Measurements from ENCODE around the gene DPH1. TPM values are rescaled to one million over a fixed set of nuclear protein-coding genes. Genes with fewer than 3 reads are reported as not detected.

The DPH1 gene
- total RNA-seq, 4 donors from 2014 or later = 23.5 to 33.7 (median 25.0) TPM

- TF ChIP-seq, protein P1, sequence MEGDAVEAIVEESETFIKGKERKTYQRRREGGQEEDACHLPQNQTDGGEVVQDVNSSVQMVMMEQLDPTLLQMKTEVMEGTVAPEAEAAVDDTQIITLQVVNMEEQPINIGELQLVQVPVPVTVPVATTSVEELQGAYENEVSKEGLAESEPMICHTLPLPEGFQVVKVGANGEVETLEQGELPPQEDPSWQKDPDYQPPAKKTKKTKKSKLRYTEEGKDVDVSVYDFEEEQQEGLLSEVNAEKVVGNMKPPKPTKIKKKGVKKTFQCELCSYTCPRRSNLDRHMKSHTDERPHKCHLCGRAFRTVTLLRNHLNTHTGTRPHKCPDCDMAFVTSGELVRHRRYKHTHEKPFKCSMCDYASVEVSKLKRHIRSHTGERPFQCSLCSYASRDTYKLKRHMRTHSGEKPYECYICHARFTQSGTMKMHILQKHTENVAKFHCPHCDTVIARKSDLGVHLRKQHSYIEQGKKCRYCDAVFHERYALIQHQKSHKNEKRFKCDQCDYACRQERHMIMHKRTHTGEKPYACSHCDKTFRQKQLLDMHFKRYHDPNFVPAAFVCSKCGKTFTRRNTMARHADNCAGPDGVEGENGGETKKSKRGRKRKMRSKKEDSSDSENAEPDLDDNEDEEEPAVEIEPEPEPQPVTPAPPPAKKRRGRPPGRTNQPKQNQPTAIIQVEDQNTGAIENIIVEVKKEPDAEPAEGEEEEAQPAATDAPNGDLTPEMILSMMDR (IDR thresholded peaks at IDR 0.05; ENCODE audit: low read depth) = no peak
These were observed 38.6 kb downstream of the DPH1 start for GRCh38 chr17:2068519-2069051.

DNA sequence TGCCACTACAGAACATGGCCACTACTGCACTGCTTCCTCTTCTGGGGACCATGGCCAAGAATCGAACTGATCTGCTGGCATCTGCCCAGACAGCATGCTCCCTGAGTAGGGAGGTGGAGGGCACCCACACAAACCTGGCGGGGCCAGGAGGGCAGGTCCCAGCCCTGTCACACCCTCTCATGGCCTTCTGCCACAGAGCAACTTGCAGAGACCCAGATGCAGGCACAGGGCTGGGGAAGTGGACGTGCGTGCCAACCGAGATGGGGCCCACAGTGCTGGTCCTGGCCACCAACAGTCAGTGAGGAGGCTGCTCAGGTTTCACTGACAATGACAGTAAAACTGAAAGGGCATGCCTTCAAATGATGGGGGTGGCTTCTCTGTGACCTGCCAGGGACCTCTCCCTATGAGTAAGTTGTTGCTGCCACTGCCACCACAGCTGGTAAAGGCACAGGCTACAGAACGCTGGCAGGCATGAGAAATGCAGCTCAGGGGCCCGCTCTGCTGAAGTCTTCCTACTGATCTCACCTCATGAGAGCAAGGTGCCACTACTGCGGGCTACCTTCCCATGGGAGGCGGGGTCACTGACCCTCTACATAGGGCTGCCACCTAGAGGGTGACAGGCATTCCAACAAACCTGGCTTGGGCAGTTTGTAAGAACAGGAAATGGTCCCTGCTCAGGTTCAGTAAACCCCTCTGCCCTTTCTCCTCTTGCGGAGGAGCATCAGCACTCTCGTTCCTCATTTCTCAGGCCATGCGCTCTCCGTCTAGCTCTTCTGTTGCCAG, 40.5 kb downstream of the DPH1 start:
- TF ChIP-seq, protein P1 (IDR thresholded peaks at IDR 0.05; ENCODE audit: low read depth) = no peak

DNA sequence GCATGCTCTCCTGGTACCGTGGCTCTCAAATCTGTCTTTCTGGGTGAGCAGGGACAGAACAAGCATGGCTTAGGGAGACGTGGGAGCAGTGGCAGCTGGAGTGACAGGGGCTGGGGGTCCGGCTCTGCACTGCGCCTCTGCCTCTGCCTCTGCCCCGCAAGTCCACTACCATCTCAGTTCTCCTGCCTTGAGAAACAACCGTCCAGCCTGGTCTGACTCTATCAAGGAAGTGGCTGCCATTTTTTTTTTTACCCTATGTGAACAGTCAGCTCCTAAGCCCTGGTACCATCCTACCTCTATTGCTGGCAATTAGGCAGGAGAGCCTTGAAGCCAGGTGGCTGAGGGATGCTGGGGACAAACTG, 41.1 kb downstream of the DPH1 start:
- TF ChIP-seq, protein P1 (IDR thresholded peaks at IDR 0.05; ENCODE audit: low read depth) = no peak

GRCh38 chr17:2071455-2072281, 41.7 kb downstream of the DPH1 start:
- TF ChIP-seq, protein P1 (IDR thresholded peaks at IDR 0.05; ENCODE audit: low read depth) = no peak

GRCh38 chr17:2074919-2075318, 45.0 kb downstream of the DPH1 start:
- TF ChIP-seq, protein P1 (IDR thresholded peaks at IDR 0.05; ENCODE audit: low read depth) = no peak

DNA sequence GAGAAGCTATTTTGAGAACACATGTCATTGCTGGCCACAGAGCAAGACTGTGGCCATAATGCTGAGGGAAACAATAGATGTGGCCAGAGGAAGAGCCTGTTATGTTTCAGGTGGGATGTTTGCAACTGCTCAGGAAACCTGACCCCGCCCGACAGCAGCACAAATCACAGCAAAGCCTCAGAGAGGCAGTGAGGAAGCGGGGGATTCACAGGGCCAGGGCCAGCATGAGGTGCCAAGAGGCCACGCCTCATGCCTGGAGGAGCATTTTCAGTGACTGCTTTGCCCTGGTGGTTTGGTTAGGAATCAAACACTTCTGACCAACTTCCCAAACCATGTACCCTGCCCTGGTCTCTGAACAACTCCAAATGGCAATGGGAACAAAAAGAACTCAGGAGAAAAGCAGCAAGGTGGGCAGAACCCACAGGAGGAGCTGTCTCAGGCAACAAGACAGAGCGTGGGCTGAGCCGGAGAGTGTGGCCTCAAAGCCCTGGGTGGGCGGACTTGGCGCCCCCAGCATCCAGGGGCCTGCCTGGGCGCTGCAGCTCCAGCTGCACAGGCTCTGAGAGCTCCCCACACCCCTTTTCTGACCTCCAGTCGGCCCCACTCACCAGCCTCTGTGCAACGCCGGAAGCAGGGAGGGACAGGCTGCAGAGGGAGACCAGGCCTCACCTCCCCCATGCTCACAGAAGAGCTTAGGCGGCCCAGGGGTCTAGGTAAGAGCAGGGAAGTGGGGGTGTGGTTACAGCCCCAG, 45.6 kb downstream of the DPH1 start:
- TF ChIP-seq, protein P1 (IDR thresholded peaks at IDR 0.05; ENCODE audit: low read depth) = no peak
